ENCODE results near the gene NOTCH4. TPM values are rescaled to one million over a fixed set of nuclear protein-coding genes. Genes with fewer than 3 reads are reported as not detected.

Gene NOTCH4
- total RNA-seq, 1 donor from 2014 or later, result 2.5 TPM

GRCh38 chr6:32177788-32178546 is 45.9 kb downstream of the NOTCH4 start, which contains the start of gene RNF5:
RNF5 (plus strand) TSS chr6:32178405; CDS start chr6:32178512, 107 bp downstream.
- DNase-seq (ENCODE audit: low spot score in 2 of 2, unreplicated experiment in 2 of 2), result peak; percentile 85 to 87
- no peak for TF ChIP-seq CTCF (IDR thresholded peaks at IDR 0.05; ENCODE audit: unreplicated experiment)
- Mint-ChIP-seq H3K9me3 (no peaks in the 10 kb centered on the region), H3K4me1 (peaks cover 54% of the 10 kb centered on the region), H3K27ac (peak within 1 kb of the TSS; percentile 98), H3K27me3 (ENCODE audit: low read depth) (no peaks in the 10 kb centered on the region), H3K36me3 (peaks cover 11% of the 10 kb centered on the region), H3K4me3 (peak within 1 kb of the TSS; percentile 92)

- peaks cover 8% of the 10 kb centered on the region for H3K36me3 Mint-ChIP-seq
- H3K4me3 Mint-ChIP-seq, result peak overlapping the region; percentile 92
- no peaks in the 10 kb centered on the region for H3K27me3 Mint-ChIP-seq (ENCODE audit: low read depth)
- peaks cover 59% of the 10 kb centered on the region for H3K4me1 Mint-ChIP-seq
- no peak for TF ChIP-seq CTCF (IDR thresholded peaks at IDR 0.05; ENCODE audit: unreplicated experiment)
- peak overlapping the region; percentile 98 for H3K27ac Mint-ChIP-seq
- H3K9me3 Mint-ChIP-seq, result no peaks in the 10 kb centered on the region
- DNase-seq (ENCODE audit: low spot score in 2 of 2, unreplicated experiment in 2 of 2), result no peak
Measured at GRCh38 chr6:32177183-32177787, 46.6 kb downstream of the NOTCH4 start.

GRCh38 chr6:32176476-32177182 is 47.2 kb downstream of the NOTCH4 start:
- peak overlapping the region; percentile 98 for H3K27ac Mint-ChIP-seq
- TF ChIP-seq CTCF (IDR thresholded peaks at IDR 0.05; ENCODE audit: unreplicated experiment), result no peak
- H3K9me3 Mint-ChIP-seq, result no peaks in the 10 kb centered on the region
- peaks cover 59% of the 10 kb centered on the region for H3K4me1 Mint-ChIP-seq
- H3K4me3 Mint-ChIP-seq, result peak overlapping the region; percentile 92
- no peak for DNase-seq (ENCODE audit: low spot score in 2 of 2, unreplicated experiment in 2 of 2)
- H3K27me3 Mint-ChIP-seq (ENCODE audit: low read depth), result no peaks in the 10 kb centered on the region
- peaks cover 8% of the 10 kb centered on the region for H3K36me3 Mint-ChIP-seq

- Mint-ChIP-seq H3K4me1 (peaks cover 59% of the 10 kb centered on the region), H3K36me3 (peaks cover 13% of the 10 kb centered on the region), H3K4me3 (peak within 1 kb of the TSS; percentile 92), H3K27me3 (ENCODE audit: low read depth) (no peaks in the 10 kb centered on the region), H3K27ac (peak within 1 kb of the TSS; percentile 98), H3K9me3 (no peaks in the 10 kb centered on the region)
- TF ChIP-seq CTCF (IDR thresholded peaks at IDR 0.05; ENCODE audit: unreplicated experiment), result no peak
- DNase-seq (ENCODE audit: low spot score in 2 of 2, unreplicated experiment in 2 of 2), result peak; percentile 95 to 98
Measured at GRCh38 chr6:32175711-32176475, 48.0 kb downstream of the NOTCH4 start, which contains the start of gene AGPAT1. AGPAT1 (minus strand) TSS chr6:32176084; CDS start chr6:32171496, 4,588 bp downstream.

- DNase-seq (ENCODE audit: low spot score in 2 of 2, unreplicated experiment in 2 of 2), result no peak
- peak overlapping the region; percentile 92 for H3K4me3 Mint-ChIP-seq
- peaks cover 59% of the 10 kb centered on the region for H3K4me1 Mint-ChIP-seq
Measured at GRCh38 chr6:32175322-32175710, 48.6 kb downstream of the NOTCH4 start.

More at GRCh38 chr6:32175322-32175710, 48.6 kb downstream of the NOTCH4 start:
- Mint-ChIP-seq H3K27ac (peak overlapping the region; percentile 62), H3K36me3 (peaks cover 7% of the 10 kb centered on the region), H3K27me3 (ENCODE audit: low read depth) (no peaks in the 10 kb centered on the region), H3K9me3 (no peaks in the 10 kb centered on the region)
- no peak for TF ChIP-seq CTCF (IDR thresholded peaks at IDR 0.05; ENCODE audit: unreplicated experiment)

All from mesothelial cell of epicardium (in vitro differentiated cells).